H1 (cell line): Measurements from ENCODE around the gene TTLL5. TPM values are rescaled to one million over a fixed set of nuclear protein-coding genes. Genes with fewer than 3 reads are reported as not detected.

Experiments
- CTCF ChIA-PET: fragments of 300-600 bp; sonication (Branson Sonifier 250); formaldehyde crosslinking; loops from one replicate; lab custom pipeline; 2021; ENCODE audit not compliant: partially characterized antibody; lab: Charles Lee
- POLR2A ChIA-PET: fragments of 300-600 bp; sonication (Branson Sonifier 250); formaldehyde crosslinking; loops from one replicate; lab custom pipeline; 2021; ENCODE audit warnings: inconsistent platforms; ENCODE audit not compliant: partially characterized antibody; lab: Charles Lee
- DNase-seq, 2 experiments: peaks; one replicate each; pipeline versions ENCODE4 v3.0.0 to v3.0.0-alpha.2; 2010 to 2022; ENCODE audit warnings: low spot score in 2 of 2, low read depth in 1 of 2, mixed read lengths in 1 of 2
- FAIRE-seq: peaks from 2 replicates; lab custom pipeline; 2011; peaks lifted over from hg19 to GRCh38; lab: Jason Lieb, UNC
- H2AFZ ChIP-seq: 2 replicates; pipeline ENCODE4 v1.8.1; 2012; ENCODE audit warnings: low read length, inconsistent platforms
- H2AK5ac ChIP-seq: 2 replicates; pipeline ENCODE4 v1.6.1; 2013; ENCODE audit warnings: low read depth, low read length
- H2BK120ac ChIP-seq: replicated peaks from 2 replicates; pipeline ENCODE3; 2013; ENCODE audit warnings: low read depth, low read length, inconsistent platforms
- H2BK12ac ChIP-seq: 2 replicates; pipeline ENCODE4 v1.6.1; 2013; ENCODE audit warnings: low read depth, low read length
- H2BK15ac ChIP-seq: 2 replicates; pipeline ENCODE4 v1.6.1; 2013; ENCODE audit warnings: low read length
- H2BK20ac ChIP-seq: 2 replicates; pipeline ENCODE4 v1.6.1; 2013; ENCODE audit warnings: low read length
- H2BK5ac ChIP-seq: 2 replicates; pipeline ENCODE4 v1.6.1; 2013; ENCODE audit warnings: low read depth, low read length
- H3K14ac ChIP-seq: 2 replicates; pipeline ENCODE4 v1.6.1; 2013; ENCODE audit warnings: inconsistent platforms; ENCODE audit not compliant: insufficient read length
- H3K18ac ChIP-seq: 2 replicates; pipeline ENCODE4 v1.6.1; 2013; ENCODE audit warnings: low read length; ENCODE audit errors: extremely low read depth
- H3K23ac ChIP-seq: 2 replicates; pipeline ENCODE4 v1.6.1; 2013; ENCODE audit warnings: inconsistent platforms; ENCODE audit not compliant: insufficient read length
- H3K23me2 ChIP-seq: 2 replicates; pipeline ENCODE4 v1.6.1; 2013; ENCODE audit warnings: low read depth, low read length
- H3K27ac ChIP-seq: 2 replicates; pipeline ENCODE4 v1.6.1; 2011; ENCODE audit warnings: low read depth, low read length, inconsistent platforms
- H3K27me3 ChIP-seq, 4 experiments: replicated peaks in 1 of 4; 1 replicate in 1 of 4; 2 replicates in 3 of 4; pipeline versions ENCODE4 v1.6.1 to v1.8.1; 2011 to 2013; ENCODE audit warnings: low read length in 3 of 4, mild to moderate bottlenecking in 3 of 4, inconsistent platforms in 2 of 4, mixed read lengths in 2 of 4, moderate library complexity in 1 of 4; ENCODE audit not compliant: control insufficient read depth in 3 of 4, insufficient read depth in 3 of 4; ENCODE audit errors: extremely low read depth in 1 of 4
- H3K36me3 ChIP-seq, 4 experiments: 2 replicates each; pipeline versions ENCODE4 v1.6.1 to v1.8.1; 2011 to 2013; ENCODE audit warnings: mild to moderate bottlenecking in 4 of 4, low read length in 3 of 4, moderate library complexity in 2 of 4, control low read depth in 1 of 4, inconsistent platforms in 1 of 4; ENCODE audit not compliant: insufficient read depth in 4 of 4, control insufficient read depth in 2 of 4
- H3K4ac ChIP-seq: replicated peaks from 2 replicates; pipeline ENCODE3; 2013; ENCODE audit warnings: low read length, low read depth, mixed read lengths, inconsistent platforms; ENCODE audit not compliant: insufficient read length
- H3K4me1 ChIP-seq, 4 experiments: replicated peaks in 1 of 4; 1 replicate in 1 of 4; 2 replicates in 3 of 4; pipeline versions ENCODE4 v1.6.1 to v1.8.1; 2011 to 2013; ENCODE audit warnings: low read length in 3 of 4, inconsistent platforms in 2 of 4, mixed read lengths in 1 of 4; ENCODE audit not compliant: insufficient read depth in 4 of 4, control insufficient read depth in 3 of 4
- H3K4me2 ChIP-seq, 2 experiments: 2 replicates each; pipeline versions ENCODE4 v1.6.1 to v1.8.1; 2011 to 2013; ENCODE audit warnings: low read depth in 2 of 2, low read length in 2 of 2, control low read depth in 1 of 2, inconsistent platforms in 1 of 2, mild to moderate bottlenecking in 1 of 2; ENCODE audit not compliant: insufficient read depth in 1 of 2
- H3K4me3 ChIP-seq, 4 experiments: fragments of 200-600, 300-600 bp in 1 of 4; sonication (generic), shearing (Covaris generic), sonication (Bioruptor Twin) in 1 of 4; 2 replicates each; pipeline versions ENCODE4 v1.5.1 to v1.8.1; 2011 to 2016; ENCODE audit warnings: low read length in 4 of 4, low read depth in 3 of 4, control low read depth in 2 of 4, inconsistent platforms in 2 of 4, mild to moderate bottlenecking in 2 of 4, mixed read lengths in 1 of 4, moderate library complexity in 1 of 4; ENCODE audit not compliant: insufficient read depth in 2 of 4; ENCODE audit errors: extremely low read depth in 1 of 4
- H3K56ac ChIP-seq: replicated peaks from 2 replicates; pipeline ENCODE3; 2013; ENCODE audit warnings: low read depth, mild to moderate bottlenecking, mixed read lengths, low read length, inconsistent platforms; ENCODE audit not compliant: insufficient read length
- H3K79me1 ChIP-seq: 2 replicates; pipeline ENCODE4 v1.6.1; 2013; ENCODE audit warnings: low read depth, low read length, control low read depth
- H3K79me2 ChIP-seq, 2 experiments: 2 replicates each; pipeline versions ENCODE4 v1.6.1 to v1.8.1; 2012 to 2013; ENCODE audit warnings: low read length in 2 of 2, mild to moderate bottlenecking in 2 of 2, inconsistent platforms in 1 of 2; ENCODE audit not compliant: insufficient read depth in 2 of 2, control insufficient read depth in 1 of 2
- H3K9ac ChIP-seq, 4 experiments: replicated peaks in 1 of 4; 1 replicate in 1 of 4; 2 replicates in 3 of 4; pipeline versions ENCODE4 v1.6.1 to v1.8.1; 2011 to 2013; ENCODE audit warnings: low read depth in 3 of 4, low read length in 3 of 4, control low read depth in 2 of 4, mild to moderate bottlenecking in 2 of 4, moderate library complexity in 2 of 4, inconsistent platforms in 1 of 4; ENCODE audit errors: extremely low read depth in 1 of 4
- H3K9me3 ChIP-seq, 2 experiments: 2 replicates each; pipeline versions ENCODE4 v1.6.1 to v1.8.1; 2012 to 2013; ENCODE audit warnings: mild to moderate bottlenecking in 2 of 2, moderate library complexity in 2 of 2, control low read depth in 1 of 2, inconsistent platforms in 1 of 2, low read depth in 1 of 2, low read length in 1 of 2, mixed read lengths in 1 of 2; ENCODE audit not compliant: insufficient read depth in 2 of 2
- H4K20me1 ChIP-seq, 2 experiments: replicated peaks in 1 of 2; 2 replicates each; pipeline versions ENCODE3 to v1.8.1; 2011 to 2013; ENCODE audit warnings: inconsistent platforms in 2 of 2, low read length in 2 of 2, mild to moderate bottlenecking in 1 of 2; ENCODE audit not compliant: insufficient read depth in 2 of 2, control insufficient read depth in 1 of 2
- H4K5ac ChIP-seq: 2 replicates; pipeline ENCODE4 v1.6.1; 2013; ENCODE audit warnings: low read length, low read depth, mixed read lengths, inconsistent platforms; ENCODE audit not compliant: insufficient read length
- H4K8ac ChIP-seq: 2 replicates; pipeline ENCODE4 v1.8.0; 2013; ENCODE audit warnings: mild to moderate bottlenecking, moderate library complexity, low read length, inconsistent platforms; ENCODE audit not compliant: insufficient read depth; ENCODE audit errors: extremely low read depth
- H4K91ac ChIP-seq: replicated peaks from 2 replicates; pipeline ENCODE3; 2013; ENCODE audit warnings: low read length, mixed read lengths, inconsistent platforms; ENCODE audit not compliant: insufficient read length
- CHD1 ChIP-seq: IDR thresholded peaks from 2 replicates; pipeline ENCODE4 v1.6.1; 2012; ENCODE audit warnings: low read depth, low read length, improper control_type of control experiment
- EZH2 ChIP-seq: fragments of 200-600 bp; sonication (generic); IDR thresholded peaks from 2 replicates; pipeline ENCODE4 v1.7.1; 2012; ENCODE audit warnings: low read depth, mild to moderate bottlenecking, moderate library complexity, low read length, inconsistent platforms; ENCODE audit not compliant: severe bottlenecking
- JUN ChIP-seq: IDR thresholded peaks from 2 replicates; pipeline ENCODE4 v1.6.1; 2011; ENCODE audit warnings: low read depth, mild to moderate bottlenecking, improper control_type of control experiment, low read length
- JUND ChIP-seq: IDR thresholded peaks from 2 replicates; pipeline ENCODE4 v1.6.1; 2011; ENCODE audit warnings: mild to moderate bottlenecking, improper control_type of control experiment, low read length
- MAFK ChIP-seq: IDR thresholded peaks from 2 replicates; pipeline ENCODE4 v1.6.1; 2012; ENCODE audit warnings: low read depth, mild to moderate bottlenecking, improper control_type of control experiment, low read length
- NANOG ChIP-seq: IDR thresholded peaks from 2 replicates; pipeline ENCODE4 v1.6.1; 2011; ENCODE audit warnings: low read length, low read depth, mild to moderate bottlenecking, inconsistent platforms; ENCODE audit not compliant: insufficient read depth, poor library complexity, severe bottlenecking
- NRF1 ChIP-seq: IDR thresholded peaks from 2 replicates; pipeline ENCODE4 v1.6.1; 2011; ENCODE audit warnings: mild to moderate bottlenecking, low read depth, low read length, improper control_type of control experiment
- SIN3A ChIP-seq, 2 experiments: IDR thresholded peaks in 1 of 2; conservative IDR thresholded peaks in 1 of 2; 2 replicates each; pipeline ENCODE4 v1.6.1; 2011 to 2012; ENCODE audit warnings: low read length in 2 of 2, improper control_type of control experiment in 1 of 2, low read depth in 1 of 2, mild to moderate bottlenecking in 1 of 2
- SUZ12 ChIP-seq: fragments of 200-600 bp; sonication (generic); IDR thresholded peaks from 2 replicates; pipeline ENCODE4 v1.6.1; 2012; ENCODE audit warnings: mild to moderate bottlenecking, inconsistent platforms, low read length, moderate library complexity, mixed read lengths
- YY1 ChIP-seq: IDR thresholded peaks from 2 replicates; pipeline ENCODE4 v1.6.1; 2011; ENCODE audit warnings: low read depth, mild to moderate bottlenecking, low read length
- WGBS, 2 experiments: shearing (Covaris generic) in 1 of 2; methylation state at CpG; one replicate each; pipeline versions ENCODE4 v1.1.6 to v1.1.7; 2013 to 2015; ENCODE audit warnings: low lambda C conversion rate in 2 of 2, mixed read lengths in 2 of 2, inconsistent platforms in 1 of 2, low coverage in 1 of 2, missing lambda C conversion rate in 1 of 2; ENCODE audit not compliant: insufficient replicate concordance in 2 of 2, insufficient coverage in 1 of 2, insufficient read length in 1 of 2; ENCODE audit errors: extremely low coverage in 1 of 2, missing lambda C conversion rate in 1 of 2; 5-methylcytosine and 5-hydroxymethylcytosine counted together
- polyA plus RNA-seq, 7 experiments: library from polyadenylated mRNA; depleted of rRNA in 3 of 7; stranded (reverse) in 5 of 7; unstranded in 2 of 7; fragments of >200 nt in 5 of 7; fragments of 200-250 nt in 2 of 7; gene quantifications; 1 replicate in 5 of 7; 2 replicates in 1 of 7; 4 replicates in 1 of 7; pipeline versions ENCODE4 v1.2.1 to v1.2.3, GENCODE V29; 2011 to 2013; ENCODE audit warnings: missing spikeins in 2 of 7, mixed read lengths in 2 of 7
- total RNA-seq: library from RNA; stranded (reverse); fragmentation: NEBNext Ultra II Directional; extraction: Animal tissue kit (Norgen Biotek cat#: 25700); gene quantifications from 2 replicates; pipeline ENCODE4 v1.2.1, GENCODE V29; 2021
- TF ChIP-seq, protein P1 (sequence below): IDR thresholded peaks from 2 replicates; pipeline ENCODE4 v1.6.1; 2012; ENCODE audit warnings: inconsistent platforms
- TF ChIP-seq, protein P2 (sequence below): IDR thresholded peaks from 2 replicates; pipeline ENCODE4 v1.6.1; 2012; ENCODE audit warnings: inconsistent platforms

The TTLL5 gene
- total and polyA plus RNA-seq, 2 of the 8 experiments (the other 6 are each of a cell fraction or from before 2014, with no cell fraction given): 16.1 to 45.9 TPM

DNA sequence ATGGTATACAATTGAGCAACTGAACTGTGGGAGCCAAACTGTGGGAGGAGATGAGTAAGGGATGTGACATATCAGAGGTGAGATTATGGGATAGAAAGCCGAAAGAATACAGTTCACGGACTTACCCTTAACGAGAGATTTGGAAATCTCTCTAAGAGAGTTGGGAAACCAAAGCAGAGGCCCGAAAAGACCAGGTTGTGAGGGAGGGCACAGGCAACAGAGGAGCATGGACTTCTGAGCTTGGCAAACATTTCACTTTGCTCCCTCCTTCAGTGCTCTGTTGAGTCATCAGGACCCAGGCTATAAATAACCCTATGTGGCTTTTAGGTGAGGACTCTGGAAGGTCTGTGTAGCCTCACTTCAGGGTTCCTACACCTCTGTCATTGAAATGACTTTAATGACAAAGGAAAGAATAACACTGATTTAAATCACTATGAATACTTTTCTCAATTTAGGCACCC is 200.1 kb downstream of the TTLL5 start:
- Histone ChIP-seq H3K79me2 (no peaks in the 10 kb centered on the region), H4K91ac (no peak overlapping the region), H3K27me3 (peaks cover 11 to 27% (median 25%) of the 10 kb centered on the region in 4 experiments), H3K79me1 (no peaks in the 10 kb centered on the region), H3K56ac (no peak overlapping the region), H3K36me3 (no peaks in the 10 kb centered on the region), H2BK20ac (no peak overlapping the region), H4K8ac (no peak overlapping the region), H4K5ac (no peak overlapping the region), H2AK5ac (no peak overlapping the region), H3K4me1 (peaks cover 2 to 11% (median 5%) of the 10 kb centered on the region in 4 experiments; a peak in 3 of 7 replicates), H2AFZ (no peak overlapping the region), H2BK12ac (no peak overlapping the region), H3K4me2 (peak overlapping the region; percentile 35 to 58), H3K18ac (no peak overlapping the region), H3K23me2 (no peaks in the 10 kb centered on the region), H2BK5ac (no peak overlapping the region), H3K4me3 (peak overlapping the region in 1 of 4 experiments; percentile 22; a peak in 1 of 8 replicates), H2BK15ac (no peak overlapping the region), H2BK120ac (no peak overlapping the region), H3K4ac (no peak overlapping the region), H3K9me3 (no peaks in the 10 kb centered on the region), H3K23ac (no peak overlapping the region), H3K9ac (no peak overlapping the region), H4K20me1 (peaks cover 2% of the 10 kb centered on the region in 2 experiments), H3K14ac (no peak overlapping the region), H3K27ac (no peak overlapping the region)
- ChIA-PET POLR2A (no interaction called here), CTCF (interaction anchor here (0.9 to 2.1 kb wide), 12 partner anchors 13 to 173 kb away, joined by 3 to 8 read pairs (median 4); no protein-coding TSS in a partner anchor)
- no peak for DNase-seq
- FAIRE-seq: peak; percentile 96
- WGBS, 2 experiments: 62% methylated on average over 4 of the region's 4 CpGs; no CpG with 5 or more reads in 1 of the 2 experiments
- TF ChIP-seq CHD1: no peak
- no peak for TF ChIP-seq NANOG
- no peak for TF ChIP-seq SUZ12
- TF ChIP-seq, protein P1, sequence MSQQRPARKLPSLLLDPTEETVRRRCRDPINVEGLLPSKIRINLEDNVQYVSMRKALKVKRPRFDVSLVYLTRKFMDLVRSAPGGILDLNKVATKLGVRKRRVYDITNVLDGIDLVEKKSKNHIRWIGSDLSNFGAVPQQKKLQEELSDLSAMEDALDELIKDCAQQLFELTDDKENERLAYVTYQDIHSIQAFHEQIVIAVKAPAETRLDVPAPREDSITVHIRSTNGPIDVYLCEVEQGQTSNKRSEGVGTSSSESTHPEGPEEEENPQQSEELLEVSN: no peak
- TF ChIP-seq, protein P2, sequence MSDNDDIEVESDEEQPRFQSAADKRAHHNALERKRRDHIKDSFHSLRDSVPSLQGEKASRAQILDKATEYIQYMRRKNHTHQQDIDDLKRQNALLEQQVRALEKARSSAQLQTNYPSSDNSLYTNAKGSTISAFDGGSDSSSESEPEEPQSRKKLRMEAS: no peak
- no peak for TF ChIP-seq SIN3A (conservative IDR thresholded peaks at IDR 0.05 in 1 of 2, IDR thresholded peaks at IDR 0.05 in 1 of 2; ENCODE audit: low read depth in 1 of 2, low read length in 2 of 2)
- TF ChIP-seq YY1: no peak
- no peak for TF ChIP-seq NRF1
- TF ChIP-seq EZH2: no peak
- peak; percentile 93 for TF ChIP-seq JUND
- no peak for TF ChIP-seq MAFK
- peak; percentile 68; the same call in 1 of the 2 replicates for TF ChIP-seq JUN
